HL-60 (cell line): ENCODE results near the gene PKNOX1.

Source experiments
- DNase-seq, 2 experiments: peaks; one replicate each; pipeline ENCODE4 v3.0.0-alpha.2; 2010 to 2020; ENCODE audit warnings: low read depth in 1 of 2, low spot score in 1 of 2
- H3K27ac ChIP-seq: fragments of 250-450 bp; sonication (Bioruptor Pico); replicated peaks from 2 replicates; pipeline ENCODE4 v1.5.1; 2020; ENCODE audit warnings: mild to moderate bottlenecking, moderate library complexity
- H3K27me3 ChIP-seq: fragments of 250-450 bp; sonication (Bioruptor Pico); 2 replicates; pipeline ENCODE4 v1.5.1; 2021; ENCODE audit warnings: mild to moderate bottlenecking, moderate library complexity; ENCODE audit not compliant: insufficient read depth, poor library complexity, severe bottlenecking
- H3K4me3 ChIP-seq: replicated peaks from 2 replicates; pipeline ENCODE4 v1.5.1; 2011; ENCODE audit warnings: mild to moderate bottlenecking, control low read depth, low read length; ENCODE audit not compliant: insufficient read depth
- CTCF ChIP-seq: IDR thresholded peaks from one replicate; pipeline ENCODE4 v1.5.1; 2011; ENCODE audit warnings: low read length, control low read depth, inconsistent platforms; ENCODE audit not compliant: insufficient read depth
- GABPA ChIP-seq: IDR thresholded peaks from 2 replicates; pipeline ENCODE4 v1.6.1; 2012; ENCODE audit warnings: low read depth
- POLR2AphosphoS5 ChIP-seq: IDR thresholded peaks from 2 replicates; pipeline ENCODE4 v1.6.1; 2012; ENCODE audit warnings: low read depth
- SPI1 ChIP-seq: IDR thresholded peaks from 2 replicates; pipeline ENCODE4 v1.6.1; 2012; ENCODE audit warnings: low read depth, mild to moderate bottlenecking, borderline replicate concordance
- TF ChIP-seq, protein P1 (sequence below): IDR thresholded peaks from 2 replicates; pipeline ENCODE4 v1.6.1; 2012; ENCODE audit warnings: low read depth; ENCODE audit not compliant: insufficient replicate concordance

The PKNOX1 gene

GRCh38 chr21:43021191-43021590 is 46.8 kb downstream of the PKNOX1 start:
- H3K27ac ChIP-seq = no peak overlapping the region
- TF ChIP-seq GABPA = no peak
- TF ChIP-seq, protein P1, sequence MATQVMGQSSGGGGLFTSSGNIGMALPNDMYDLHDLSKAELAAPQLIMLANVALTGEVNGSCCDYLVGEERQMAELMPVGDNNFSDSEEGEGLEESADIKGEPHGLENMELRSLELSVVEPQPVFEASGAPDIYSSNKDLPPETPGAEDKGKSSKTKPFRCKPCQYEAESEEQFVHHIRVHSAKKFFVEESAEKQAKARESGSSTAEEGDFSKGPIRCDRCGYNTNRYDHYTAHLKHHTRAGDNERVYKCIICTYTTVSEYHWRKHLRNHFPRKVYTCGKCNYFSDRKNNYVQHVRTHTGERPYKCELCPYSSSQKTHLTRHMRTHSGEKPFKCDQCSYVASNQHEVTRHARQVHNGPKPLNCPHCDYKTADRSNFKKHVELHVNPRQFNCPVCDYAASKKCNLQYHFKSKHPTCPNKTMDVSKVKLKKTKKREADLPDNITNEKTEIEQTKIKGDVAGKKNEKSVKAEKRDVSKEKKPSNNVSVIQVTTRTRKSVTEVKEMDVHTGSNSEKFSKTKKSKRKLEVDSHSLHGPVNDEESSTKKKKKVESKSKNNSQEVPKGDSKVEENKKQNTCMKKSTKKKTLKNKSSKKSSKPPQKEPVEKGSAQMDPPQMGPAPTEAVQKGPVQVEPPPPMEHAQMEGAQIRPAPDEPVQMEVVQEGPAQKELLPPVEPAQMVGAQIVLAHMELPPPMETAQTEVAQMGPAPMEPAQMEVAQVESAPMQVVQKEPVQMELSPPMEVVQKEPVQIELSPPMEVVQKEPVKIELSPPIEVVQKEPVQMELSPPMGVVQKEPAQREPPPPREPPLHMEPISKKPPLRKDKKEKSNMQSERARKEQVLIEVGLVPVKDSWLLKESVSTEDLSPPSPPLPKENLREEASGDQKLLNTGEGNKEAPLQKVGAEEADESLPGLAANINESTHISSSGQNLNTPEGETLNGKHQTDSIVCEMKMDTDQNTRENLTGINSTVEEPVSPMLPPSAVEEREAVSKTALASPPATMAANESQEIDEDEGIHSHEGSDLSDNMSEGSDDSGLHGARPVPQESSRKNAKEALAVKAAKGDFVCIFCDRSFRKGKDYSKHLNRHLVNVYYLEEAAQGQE = no peak
- no peak for TF ChIP-seq POLR2AphosphoS5
- no peak for TF ChIP-seq CTCF
- no peak for TF ChIP-seq SPI1
- no peaks in the 10 kb centered on the region for H3K27me3 ChIP-seq
- no peak for DNase-seq
- no peak overlapping the region for H3K4me3 ChIP-seq

GRCh38 chr21:43021756-43022600 is 47.6 kb downstream of the PKNOX1 start:
- no peak overlapping the region for H3K27ac ChIP-seq
- H3K4me3 ChIP-seq = no peak overlapping the region
- no peak for TF ChIP-seq GABPA
- no peaks in the 10 kb centered on the region for H3K27me3 ChIP-seq
- no peak for DNase-seq

DNA sequence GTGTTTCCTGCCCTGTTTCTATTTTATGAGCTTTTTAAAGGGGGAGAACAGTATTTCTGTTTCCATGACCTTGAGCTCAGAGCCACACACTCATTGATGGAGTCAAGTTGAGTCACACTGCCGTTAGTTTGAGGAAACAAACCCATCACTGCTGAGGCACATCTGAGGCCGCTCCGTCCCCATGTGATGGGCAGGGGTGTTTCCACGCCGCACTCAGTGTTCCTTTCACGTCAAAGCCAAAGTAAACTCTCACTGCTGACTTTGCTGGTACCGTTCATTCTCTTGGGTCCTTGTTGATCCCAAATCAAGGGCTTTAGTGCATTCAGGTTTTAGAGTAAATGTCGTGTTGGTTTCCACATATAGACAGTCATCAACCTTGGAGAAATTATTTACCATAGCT is 48.8 kb downstream of the PKNOX1 start:
- Histone ChIP-seq H3K27ac (no peak overlapping the region), H3K27me3 (no peaks in the 10 kb centered on the region), H3K4me3 (no peak overlapping the region)
- DNase-seq = no peak
- no peak for TF ChIP-seq POLR2AphosphoS5
- TF ChIP-seq, protein P1 = no peak
- no peak for TF ChIP-seq CTCF
- no peak for TF ChIP-seq GABPA
- no peak for TF ChIP-seq SPI1

GRCh38 chr21:43024439-43025136 is 50.2 kb downstream of the PKNOX1 start:
- TF ChIP-seq POLR2AphosphoS5 = no peak
- no peak for TF ChIP-seq GABPA
- no peak for TF ChIP-seq SPI1
- TF ChIP-seq, protein P1 = no peak
- TF ChIP-seq CTCF = no peak
- no peak for DNase-seq
- Histone ChIP-seq H3K4me3 (no peak overlapping the region), H3K27ac (no peak overlapping the region), H3K27me3 (no peaks in the 10 kb centered on the region)
